Nephron progenitor cell (in vitro differentiated cells): ENCODE measurements around the gene FCRL2.
A peak's percentile ranks its signal among the peaks of the same experiment; 100 is the strongest.

Experiments used
- DNase-seq: peaks from one replicate; pipeline ENCODE4 v3.0.0; 2021
- H3K27ac Mint-ChIP-seq: 2 replicates; pipeline ENCODE4 v1.8.0; 2021; ENCODE audit warnings: mild to moderate bottlenecking, moderate library complexity, mixed read lengths
- H3K27me3 Mint-ChIP-seq: 2 replicates; pipeline ENCODE4 v1.8.0; 2021; ENCODE audit warnings: mild to moderate bottlenecking, low read depth, mixed read lengths; ENCODE audit not compliant: poor library complexity
- H3K36me3 Mint-ChIP-seq: 2 replicates; pipeline ENCODE4 v1.8.0; 2021; ENCODE audit warnings: low read depth, mixed read lengths
- H3K4me1 Mint-ChIP-seq: 2 replicates; pipeline ENCODE4 v1.8.0; 2021; ENCODE audit warnings: mixed read lengths
- H3K4me3 Mint-ChIP-seq: 2 replicates; pipeline ENCODE4 v1.8.0; 2021; ENCODE audit warnings: mild to moderate bottlenecking, moderate library complexity, mixed read lengths
- H3K9me3 Mint-ChIP-seq: 2 replicates; pipeline ENCODE4 v1.8.0; 2021; ENCODE audit warnings: mild to moderate bottlenecking, moderate library complexity, mixed read lengths
- CTCF ChIP-seq: fragments of 200-600 bp; sonication (generic); IDR thresholded peaks from 2 replicates; pipeline ENCODE4 v1.5.0; 2021; ENCODE audit warnings: antibody characterized with exemption

FCRL2 gene

GRCh38 chr1:157770442-157771043, 6.4 kb downstream of the FCRL2 start:
- no peak overlapping the region for H3K4me3 Mint-ChIP-seq
- DNase-seq = peak; percentile 9
- no peaks in the 10 kb centered on the region for H3K27me3 Mint-ChIP-seq
- no peaks in the 10 kb centered on the region for H3K36me3 Mint-ChIP-seq
- no peaks in the 10 kb centered on the region for H3K4me1 Mint-ChIP-seq
- no peak overlapping the region for H3K27ac Mint-ChIP-seq
- peak; percentile 17 for TF ChIP-seq CTCF
- no peaks in the 10 kb centered on the region for H3K9me3 Mint-ChIP-seq

GRCh38 chr1:157766792-157767191, 10.1 kb downstream of the FCRL2 start:
- peaks cover 3% of the 10 kb centered on the region for H3K27me3 Mint-ChIP-seq
- DNase-seq = no peak
- H3K27ac Mint-ChIP-seq = no peak overlapping the region
- no peaks in the 10 kb centered on the region for H3K36me3 Mint-ChIP-seq
- H3K9me3 Mint-ChIP-seq = no peaks in the 10 kb centered on the region
- TF ChIP-seq CTCF = no peak
- no peaks in the 10 kb centered on the region for H3K4me1 Mint-ChIP-seq
- H3K4me3 Mint-ChIP-seq = no peak overlapping the region

- peaks cover 16% of the 10 kb centered on the region for H3K9me3 Mint-ChIP-seq
- no peak for TF ChIP-seq CTCF
- no peak for DNase-seq
- H3K27ac Mint-ChIP-seq = no peak overlapping the region
- no peak overlapping the region for H3K4me3 Mint-ChIP-seq
- H3K4me1 Mint-ChIP-seq = no peaks in the 10 kb centered on the region
- H3K27me3 Mint-ChIP-seq = peaks cover 5% of the 10 kb centered on the region
- peaks cover 4% of the 10 kb centered on the region for H3K36me3 Mint-ChIP-seq
These were observed 18.9 kb downstream of the FCRL2 start for GRCh38 chr1:157758018-157758417.

- no peak overlapping the region for H3K4me3 Mint-ChIP-seq
- no peak for DNase-seq
- peaks cover 6% of the 10 kb centered on the region for H3K4me1 Mint-ChIP-seq
These were observed 23.3 kb downstream of the FCRL2 start for GRCh38 chr1:157753611-157754010.

GRCh38 chr1:157751283-157751682, 25.6 kb downstream of the FCRL2 start:
- Mint-ChIP-seq H3K4me3 (no peak overlapping the region), H3K27ac (no peak overlapping the region), H3K36me3 (no peaks in the 10 kb centered on the region), H3K27me3 (peaks cover 8% of the 10 kb centered on the region), H3K4me1 (peaks cover 7% of the 10 kb centered on the region), H3K9me3 (no peaks in the 10 kb centered on the region)
- DNase-seq = no peak
- no peak for TF ChIP-seq CTCF

More at GRCh38 chr1:157753611-157754010, 23.3 kb downstream of the FCRL2 start:
- no peak overlapping the region for H3K27ac Mint-ChIP-seq
- no peak for TF ChIP-seq CTCF
- peaks cover 3% of the 10 kb centered on the region for H3K9me3 Mint-ChIP-seq
- no peaks in the 10 kb centered on the region for H3K36me3 Mint-ChIP-seq
- H3K27me3 Mint-ChIP-seq = peaks cover 5% of the 10 kb centered on the region

- H3K4me1 Mint-ChIP-seq = peaks cover 7% of the 10 kb centered on the region
- H3K27me3 Mint-ChIP-seq = peaks cover 15% of the 10 kb centered on the region
- no peak for DNase-seq
- no peak overlapping the region for H3K27ac Mint-ChIP-seq
- H3K4me3 Mint-ChIP-seq = no peak overlapping the region
- TF ChIP-seq CTCF = no peak
- H3K9me3 Mint-ChIP-seq = no peaks in the 10 kb centered on the region
- no peaks in the 10 kb centered on the region for H3K36me3 Mint-ChIP-seq
These were observed 28.6 kb downstream of the FCRL2 start for GRCh38 chr1:157748262-157748817.
